OCI-LY7 (cell line): Measurements from ENCODE around the gene DHODH.

Experiments used
- CTCF ChIP-seq: fragments of 200-600 bp; sonication (generic); conservative IDR thresholded peaks from 2 replicates; pipeline ENCODE4 v1.5.1; 2014; ENCODE audit warnings: mild to moderate bottlenecking, antibody characterized with exemption, low read length, moderate library complexity, mixed read lengths
- EZH2phosphoT487 ChIP-seq: fragments of 200-600 bp; sonication (generic); IDR thresholded peaks from 2 replicates; pipeline ENCODE4 v1.6.1; 2018; ENCODE audit warnings: low read depth, borderline replicate concordance, mild to moderate bottlenecking, mixed run types, antibody characterized with exemption, low read length, moderate library complexity, mixed read lengths

- TF ChIP-seq CTCF (no peak), EZH2phosphoT487 (no peak)
Observed at GRCh38 chr16:72022127-72022526, 13.6 kb downstream of the DHODH start.
